Pancreas (tissue), 10 donors: Measurements from ENCODE around the gene RAB3IP. TPM values are rescaled to one million over a fixed set of nuclear protein-coding genes. Genes with fewer than 3 reads are reported as not detected.

Experiments
- ATAC-seq, 4 donors: fragments of 200-7000 bp; cut with Tn5 transposase; one replicate each; pipeline versions ENCODE4 v1.8.0 to v1.9.1; 2020; ENCODE audit warnings: mild to moderate bottlenecking in 4 of 4, moderate library complexity in 4 of 4
- DNase-seq, 6 donors: peaks; one replicate each; pipeline ENCODE4 v3.0.0-alpha.2; 2020
- FAIRE-seq: peaks from 2 replicates; lab custom pipeline; 2012; peaks lifted over from hg19 to GRCh38; lab: Jason Lieb, UNC
- H3K27ac ChIP-seq, 4 donors: fragments of 200-600 bp; sonication (generic); 1 replicate in 3 of 4; 2 replicates in 1 of 4; pipeline versions ENCODE4 v1.5.0 to v1.8.0; 2020
- H3K27me3 ChIP-seq, 4 donors: fragments of 200-600 bp; one replicate each; pipeline ENCODE4 v1.8.0; 2021
- H3K36me3 ChIP-seq, 3 donors: fragments of 200-600 bp; sonication (generic) in 1 of 3; one replicate each; pipeline versions ENCODE4 v1.5.0 to v1.8.0; 2020 to 2021
- H3K4me1 ChIP-seq, 3 donors: fragments of 200-600 bp; one replicate each; pipeline ENCODE4 v1.8.0; 2021
- H3K4me3 ChIP-seq, 4 donors: fragments of 200-600 bp; sonication (generic) in 2 of 4; one replicate each; pipeline versions ENCODE4 v1.5.0 to v1.8.0; 2020 to 2021
- H3K9me3 ChIP-seq, 4 donors: fragments of 200-600 bp; one replicate each; pipeline ENCODE4 v1.8.0; 2021
- WGBS, 2 donors: extraction: QIAGEN DNeasy Blood & Tissue Kit; methylation state at CpG; one replicate each; pipeline ENCODE4 v1.1.7; 2013; 5-methylcytosine and 5-hydroxymethylcytosine counted together
- intact Hi-C, 3 donors: fragments of 100-400 bp; cut with DNase I; formaldehyde crosslinking; loops; one replicate each; pipeline versions ENCODE4 v1.11.1 to v1.14.2; 2022
- polyA plus RNA-seq, 2 donors: library from polyadenylated mRNA; stranded (reverse); fragments of 200-250 nt; gene quantifications; one replicate each; pipeline ENCODE4 v1.2.3, GENCODE V29; 2013
- total RNA-seq, 6 donors: library from RNA; stranded (reverse); fragmentation: NEBNext Ultra II Directional in 4 of 6; extraction: Animal tissue kit (Norgen Biotek cat#: 25700) in 4 of 6; gene quantifications; one replicate each; pipeline versions ENCODE4 v1.2.1 to v1.2.4, GENCODE V29; 2021 to 2023
- TF ChIP-seq, protein P1 (sequence below), 4 donors: fragments of 200-600 bp; sonication (generic) in 3 of 4; IDR thresholded peaks; one replicate each; pipeline versions ENCODE4 v1.5.0 to v1.8.0; 2021; ENCODE audit warnings: antibody characterized with exemption in 4 of 4
- donor health status: healthy with polysubstance abuse.
- donor health status: DM: no; HTN: no; CAD: no; lungs with moderate emphysema.
- donor health status: DM: no; HTN: no; CAD: no.
- donor health status: control.
- donor health status: control.
- donor health status: Bipolar disorder and iron deficiency.
- donor health status: DM: yes; HTN: yes; CAD: no.
- donor health status: DM: no; HTN: no; CAD: no.
- donor health status: DM: no; HTN: no; CAD: no.
- donor health status: DM: yes; HTN: yes; CAD: no.

The RAB3IP gene
- total and polyA plus RNA-seq, 8 donors, result 19.4 to 38.0 (median 28.1) TPM

DNA sequence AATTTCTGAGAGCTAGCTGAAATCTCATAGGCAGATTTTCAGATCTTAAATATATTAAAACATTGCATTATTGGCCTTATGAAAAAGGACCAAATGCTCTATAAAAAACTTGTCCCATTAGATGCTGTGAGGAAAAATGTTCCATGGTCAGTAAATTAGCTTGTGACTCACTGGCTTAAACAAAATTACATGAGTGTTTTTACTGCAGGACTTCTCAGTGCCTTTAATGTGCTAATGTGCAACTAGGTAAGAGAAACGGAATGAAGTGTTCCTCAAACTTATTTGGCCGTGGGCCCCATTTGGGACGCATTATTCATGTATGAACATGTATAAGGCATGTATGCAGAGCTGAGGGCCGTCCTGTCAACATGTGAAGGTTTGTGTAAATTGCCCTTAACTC lies 128.0 kb downstream of the RAB3IP start:
- WGBS, 2 donors, result 67 to 84% methylated on average over 4 of the region's 4 CpGs
- FAIRE-seq, result no peak
- TF ChIP-seq, protein P1, sequence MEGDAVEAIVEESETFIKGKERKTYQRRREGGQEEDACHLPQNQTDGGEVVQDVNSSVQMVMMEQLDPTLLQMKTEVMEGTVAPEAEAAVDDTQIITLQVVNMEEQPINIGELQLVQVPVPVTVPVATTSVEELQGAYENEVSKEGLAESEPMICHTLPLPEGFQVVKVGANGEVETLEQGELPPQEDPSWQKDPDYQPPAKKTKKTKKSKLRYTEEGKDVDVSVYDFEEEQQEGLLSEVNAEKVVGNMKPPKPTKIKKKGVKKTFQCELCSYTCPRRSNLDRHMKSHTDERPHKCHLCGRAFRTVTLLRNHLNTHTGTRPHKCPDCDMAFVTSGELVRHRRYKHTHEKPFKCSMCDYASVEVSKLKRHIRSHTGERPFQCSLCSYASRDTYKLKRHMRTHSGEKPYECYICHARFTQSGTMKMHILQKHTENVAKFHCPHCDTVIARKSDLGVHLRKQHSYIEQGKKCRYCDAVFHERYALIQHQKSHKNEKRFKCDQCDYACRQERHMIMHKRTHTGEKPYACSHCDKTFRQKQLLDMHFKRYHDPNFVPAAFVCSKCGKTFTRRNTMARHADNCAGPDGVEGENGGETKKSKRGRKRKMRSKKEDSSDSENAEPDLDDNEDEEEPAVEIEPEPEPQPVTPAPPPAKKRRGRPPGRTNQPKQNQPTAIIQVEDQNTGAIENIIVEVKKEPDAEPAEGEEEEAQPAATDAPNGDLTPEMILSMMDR (IDR thresholded peaks at IDR 0.05), result no peak

DNA sequence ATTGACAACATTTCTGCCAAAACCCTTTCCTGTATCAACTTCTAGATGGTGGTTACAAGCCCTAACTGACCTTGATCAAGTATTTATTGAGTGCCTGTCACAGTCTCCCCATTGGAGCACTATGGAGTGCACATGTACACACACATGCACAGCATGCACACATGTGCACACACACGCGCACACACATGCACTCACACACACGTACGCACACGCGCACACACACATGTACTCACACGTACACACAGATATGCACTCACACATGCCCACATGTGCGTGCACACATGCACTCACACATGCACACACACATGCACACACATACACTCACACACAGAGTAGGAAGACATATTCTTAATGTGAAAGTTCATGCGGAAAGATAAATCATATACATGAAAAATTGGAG lies 130.0 kb downstream of the RAB3IP start:
- DNase-seq (no peak), FAIRE-seq (no peak), ATAC-seq (no peak)
- no peaks in the 10 kb centered on the region for H3K27me3 ChIP-seq
- TF ChIP-seq, protein P1 (IDR thresholded peaks at IDR 0.05), result no peak
- no peaks in the 10 kb centered on the region for H3K9me3 ChIP-seq
- no peaks in the 10 kb centered on the region for H3K36me3 ChIP-seq
- WGBS, 2 donors, result 81 to 94% methylated on average over 9 of the region's 9 CpGs
- H3K4me1 ChIP-seq, result no peaks in the 10 kb centered on the region
- intact Hi-C loops, result no loop called here
- H3K27ac ChIP-seq, result no peak overlapping the region
- no peak overlapping the region for H3K4me3 ChIP-seq

More for the DNA sequence above, 128.0 kb downstream of the RAB3IP start:
- Histone ChIP-seq H3K9me3 (no peaks in the 10 kb centered on the region), H3K27me3 (no peaks in the 10 kb centered on the region), H3K4me3 (no peak overlapping the region), H3K27ac (no peak overlapping the region), H3K36me3 (no peaks in the 10 kb centered on the region), H3K4me1 (no peaks in the 10 kb centered on the region)
- intact Hi-C loops, result no loop called here
- DNase-seq (no peak), ATAC-seq (no peak)

DNA sequence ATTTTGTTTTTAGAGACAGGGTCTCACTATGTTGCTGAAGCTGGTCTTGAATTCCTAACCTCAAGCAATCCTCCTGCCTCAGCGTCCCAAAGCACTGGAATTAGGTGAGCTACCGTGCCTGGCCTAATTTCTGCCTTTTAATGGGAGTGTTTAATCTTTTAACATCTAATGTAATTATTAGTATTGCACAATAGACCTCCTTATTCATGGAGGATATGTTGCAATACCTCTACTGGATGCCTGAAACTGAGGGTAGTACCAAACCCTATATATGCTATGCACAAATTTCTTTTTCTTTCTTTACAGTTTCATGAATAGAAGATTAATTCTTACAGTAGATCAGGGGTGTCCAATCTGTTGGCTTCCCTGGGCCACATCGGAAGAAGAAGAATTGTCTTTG lies 134.1 kb downstream of the RAB3IP start:
- ATAC-seq, result no peak

More for the DNA sequence above, 134.1 kb downstream of the RAB3IP start:
- H3K4me1 ChIP-seq, result no peaks in the 10 kb centered on the region
- FAIRE-seq, result no peak
- no peaks in the 10 kb centered on the region for H3K36me3 ChIP-seq
- intact Hi-C loops, result no loop called here
- no peak for DNase-seq
- TF ChIP-seq, protein P1 (IDR thresholded peaks at IDR 0.05), result no peak
- H3K27me3 ChIP-seq, result no peaks in the 10 kb centered on the region
- WGBS, 2 donors, result 50 to 51% methylated on average over 3 of the region's 3 CpGs
- H3K4me3 ChIP-seq, result no peak overlapping the region
- H3K9me3 ChIP-seq, result no peaks in the 10 kb centered on the region
- no peak overlapping the region for H3K27ac ChIP-seq

Other genes with a start within 250 kb of the RAB3IP start
- gene CCT2, start 153.4 kb upstream of the RAB3IP start, total RNA-seq, result 10 to 100 TPM; 41.6 to 69.1 (median 63.7) TPM
- gene CCT2, start 153.4 kb upstream of the RAB3IP start, polyA plus RNA-seq, result 10 to 100 TPM; 43.5 to 60.0 TPM
- not detected for gene LRRC10, start 128.0 kb upstream of the RAB3IP start, total RNA-seq
- gene LRRC10, start 128.0 kb upstream of the RAB3IP start, polyA plus RNA-seq, result not detected
- gene BEST3, start 39.6 kb upstream of the RAB3IP start, total RNA-seq, result 1 to 10 TPM in 2 of 6 donors, under 1 TPM in 2, not detected in 2; 0.12 to 1.6 (median 0.91) TPM
- 1 to 10 TPM; 1.0 to 2.8 TPM for gene BEST3, start 39.6 kb upstream of the RAB3IP start, polyA plus RNA-seq
- gene MYRFL, start 86.4 kb downstream of the RAB3IP start, total RNA-seq, result 1 to 10 TPM in 1 of 6 donors, under 1 TPM in 5; 0.06 to 1.2 (median 0.29) TPM
- gene MYRFL, start 86.4 kb downstream of the RAB3IP start, polyA plus RNA-seq, result 1 to 10 TPM; 1.2 to 2.3 TPM